Stomach (tissue), 4 donors: ENCODE results near the gene GDF11.
A peak's percentile ranks its signal among the peaks of the same experiment; 100 is the strongest.

ENCODE experiments used
- POLR2A ChIP-seq, 4 donors: fragments of 450-650 bp; IDR thresholded peaks; one replicate each; pipeline ENCODE4 v1.6.1; 2016; ENCODE audit warnings: antibody characterized with exemption in 4 of 4, control low read depth in 2 of 4, mild to moderate bottlenecking in 1 of 4, moderate library complexity in 1 of 4
- TF ChIP-seq, protein P1 (sequence below), 7 experiments: fragments of 450-650 bp in 4 of 7; fragments of 200-600 bp in 3 of 7; sonication (generic) in 3 of 7; IDR thresholded peaks; one replicate each; pipeline ENCODE4 v1.5.1; 2016 to 2019; ENCODE audit warnings: antibody characterized with exemption in 7 of 7, control low read depth in 2 of 7, mild to moderate bottlenecking in 1 of 7

GRCh38 chr12:55728186-55728938 is 14.6 kb upstream of the GDF11 start:
- TF ChIP-seq, protein P1, sequence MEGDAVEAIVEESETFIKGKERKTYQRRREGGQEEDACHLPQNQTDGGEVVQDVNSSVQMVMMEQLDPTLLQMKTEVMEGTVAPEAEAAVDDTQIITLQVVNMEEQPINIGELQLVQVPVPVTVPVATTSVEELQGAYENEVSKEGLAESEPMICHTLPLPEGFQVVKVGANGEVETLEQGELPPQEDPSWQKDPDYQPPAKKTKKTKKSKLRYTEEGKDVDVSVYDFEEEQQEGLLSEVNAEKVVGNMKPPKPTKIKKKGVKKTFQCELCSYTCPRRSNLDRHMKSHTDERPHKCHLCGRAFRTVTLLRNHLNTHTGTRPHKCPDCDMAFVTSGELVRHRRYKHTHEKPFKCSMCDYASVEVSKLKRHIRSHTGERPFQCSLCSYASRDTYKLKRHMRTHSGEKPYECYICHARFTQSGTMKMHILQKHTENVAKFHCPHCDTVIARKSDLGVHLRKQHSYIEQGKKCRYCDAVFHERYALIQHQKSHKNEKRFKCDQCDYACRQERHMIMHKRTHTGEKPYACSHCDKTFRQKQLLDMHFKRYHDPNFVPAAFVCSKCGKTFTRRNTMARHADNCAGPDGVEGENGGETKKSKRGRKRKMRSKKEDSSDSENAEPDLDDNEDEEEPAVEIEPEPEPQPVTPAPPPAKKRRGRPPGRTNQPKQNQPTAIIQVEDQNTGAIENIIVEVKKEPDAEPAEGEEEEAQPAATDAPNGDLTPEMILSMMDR (IDR thresholded peaks at IDR 0.05), result no peak
- TF ChIP-seq POLR2A (IDR thresholded peaks at IDR 0.05), result peak in 1 of 4 donors; percentile 78
